GM23248 (cell line): ENCODE measurements around the gene UNC13A. TPM values are rescaled to one million over a fixed set of nuclear protein-coding genes. Genes with fewer than 3 reads are reported as not detected.

ENCODE experiments used
- DNase-seq: peaks from one replicate; pipeline ENCODE4 v3.0.0-alpha.2; 2015
- H2AFZ ChIP-seq: fragments of 200-600 bp; sonication (generic); 2 replicates; pipeline ENCODE4 v1.6.1; 2016; ENCODE audit warnings: antibody characterized with exemption
- H3F3A ChIP-seq: fragments of 200-600 bp; sonication (generic); 2 replicates; pipeline ENCODE4 v1.6.1; 2016; ENCODE audit warnings: mild to moderate bottlenecking, antibody characterized with exemption, mixed run types; ENCODE audit not compliant: insufficient read depth
- H3K27ac ChIP-seq: fragments of 200-600 bp; sonication (generic); 2 replicates; pipeline ENCODE4 v1.5.1; 2016; ENCODE audit warnings: mild to moderate bottlenecking
- H3K27me3 ChIP-seq: fragments of 200-600 bp; sonication (generic); replicated peaks from 2 replicates; pipeline ENCODE4 v1.6.1; 2016; ENCODE audit warnings: mild to moderate bottlenecking; ENCODE audit not compliant: insufficient read depth
- H3K36me3 ChIP-seq: fragments of 200-600 bp; sonication (generic); 2 replicates; pipeline ENCODE4 v1.6.1; 2016; ENCODE audit warnings: low read depth, mild to moderate bottlenecking
- H3K4me1 ChIP-seq: fragments of 200-600 bp; sonication (generic); 2 replicates; pipeline ENCODE4 v1.6.1; 2016; ENCODE audit warnings: mild to moderate bottlenecking; ENCODE audit not compliant: insufficient read depth
- H3K4me2 ChIP-seq: fragments of 200-600 bp; sonication (generic); one replicate; pipeline ENCODE4 v1.6.1; 2016; ENCODE audit warnings: mild to moderate bottlenecking; ENCODE audit not compliant: unreplicated experiment
- H3K4me3 ChIP-seq: fragments of 200-600 bp; sonication (generic); 2 replicates; pipeline ENCODE4 v1.5.1; 2016; ENCODE audit warnings: mild to moderate bottlenecking
- H3K79me2 ChIP-seq: fragments of 200-600 bp; sonication (generic); 2 replicates; pipeline ENCODE4 v1.6.1; 2016; ENCODE audit warnings: mild to moderate bottlenecking; ENCODE audit not compliant: insufficient read depth
- H3K9ac ChIP-seq: fragments of 200-600 bp; sonication (generic); 2 replicates; pipeline ENCODE4 v1.6.1; 2016; ENCODE audit warnings: mild to moderate bottlenecking
- H3K9me2 ChIP-seq: fragments of 200-600 bp; sonication (generic); 2 replicates; pipeline ENCODE4 v1.6.1; 2016; ENCODE audit warnings: mixed run types, mild to moderate bottlenecking, moderate library complexity; ENCODE audit not compliant: insufficient read depth
- H3K9me3 ChIP-seq: fragments of 200-600 bp; sonication (generic); one replicate; pipeline ENCODE4 v1.6.1; 2017; ENCODE audit warnings: low read depth
- H4K20me1 ChIP-seq: fragments of 200-600 bp; sonication (generic); 2 replicates; pipeline ENCODE4 v1.6.0; 2016; ENCODE audit not compliant: insufficient read depth
- EZH2 ChIP-seq: fragments of 200-600 bp; sonication (generic); IDR thresholded peaks from 2 replicates; pipeline ENCODE4 v1.6.1; 2018; ENCODE audit warnings: antibody characterized with exemption, mild to moderate bottlenecking; ENCODE audit not compliant: insufficient read depth, poor library complexity, severe bottlenecking
- EZH2phosphoT487 ChIP-seq: fragments of 200-600 bp; sonication (generic); IDR thresholded peaks from 2 replicates; pipeline ENCODE4 v1.6.1; 2018; ENCODE audit warnings: antibody characterized with exemption, moderate library complexity, mild to moderate bottlenecking, low read depth; ENCODE audit not compliant: insufficient read depth
- WGBS, 2 experiments: methylation state at CpG; one replicate each; pipeline ENCODE4 v1.1.6; 2015 to 2017; ENCODE audit warnings: low lambda C conversion rate in 2 of 2, low coverage in 1 of 2; ENCODE audit errors: missing lambda C conversion rate in 2 of 2; 5-methylcytosine and 5-hydroxymethylcytosine counted together
- in situ Hi-C: fragments of 300-500 bp; cut with MboI; formaldehyde crosslinking; loops from 2 replicates; pipeline ENCODE4 v1.15.0; 2020
- polyA plus RNA-seq: library from polyadenylated mRNA; unstranded; fragments of >200 nt; fragmentation: Nextera tagmentation; extraction: Ambion mirVana; gene quantifications from 2 replicates; pipeline ENCODE4 v1.2.1, GENCODE V29; 2016
- total RNA-seq: library from RNA; depleted of rRNA; stranded (reverse); fragments of >200 nt; shearing (Covaris generic); gene quantifications from 2 replicates; pipeline ENCODE4 v1.2.3, GENCODE V29; 2014

UNC13A gene
- total and polyA plus RNA-seq, 2 experiments from 2014 or later: 0.03 to 0.11 TPM

GRCh38 chr19:17721111-17721628 lies 33.0 kb upstream of the UNC13A start:
- peaks cover 33% of the 10 kb centered on the region for H3K4me1 ChIP-seq
- WGBS, 2 experiments: 73 to 78% methylated on average over 12 of the region's 12 CpGs
- TF ChIP-seq EZH2 (no peak), EZH2phosphoT487 (no peak)
- H3K9ac ChIP-seq: peak overlapping the region; percentile 87
- peak overlapping the region; percentile 95 for H3K4me2 ChIP-seq
- H3K27ac ChIP-seq: peak overlapping the region; percentile 84
- no peak for DNase-seq
- no peaks in the 10 kb centered on the region for H3K9me3 ChIP-seq
- H3K79me2 ChIP-seq: peaks cover 66% of the 10 kb centered on the region
- H3F3A ChIP-seq: peaks cover 27% of the 10 kb centered on the region
- H3K9me2 ChIP-seq: no peaks in the 10 kb centered on the region
- peak overlapping the region; percentile 99 for H3K4me3 ChIP-seq
- no peaks in the 10 kb centered on the region for H3K36me3 ChIP-seq
- no peaks in the 10 kb centered on the region for H3K27me3 ChIP-seq
- in situ Hi-C loops: no loop called here
- H4K20me1 ChIP-seq: no peaks in the 10 kb centered on the region
- H2AFZ ChIP-seq: no peak overlapping the region

GRCh38 chr19:17720440-17720839 lies 32.3 kb upstream of the UNC13A start:
- 0 to 13% methylated on average over 5 to 7 of the region's 7 CpGs for WGBS, 2 experiments

DNA sequence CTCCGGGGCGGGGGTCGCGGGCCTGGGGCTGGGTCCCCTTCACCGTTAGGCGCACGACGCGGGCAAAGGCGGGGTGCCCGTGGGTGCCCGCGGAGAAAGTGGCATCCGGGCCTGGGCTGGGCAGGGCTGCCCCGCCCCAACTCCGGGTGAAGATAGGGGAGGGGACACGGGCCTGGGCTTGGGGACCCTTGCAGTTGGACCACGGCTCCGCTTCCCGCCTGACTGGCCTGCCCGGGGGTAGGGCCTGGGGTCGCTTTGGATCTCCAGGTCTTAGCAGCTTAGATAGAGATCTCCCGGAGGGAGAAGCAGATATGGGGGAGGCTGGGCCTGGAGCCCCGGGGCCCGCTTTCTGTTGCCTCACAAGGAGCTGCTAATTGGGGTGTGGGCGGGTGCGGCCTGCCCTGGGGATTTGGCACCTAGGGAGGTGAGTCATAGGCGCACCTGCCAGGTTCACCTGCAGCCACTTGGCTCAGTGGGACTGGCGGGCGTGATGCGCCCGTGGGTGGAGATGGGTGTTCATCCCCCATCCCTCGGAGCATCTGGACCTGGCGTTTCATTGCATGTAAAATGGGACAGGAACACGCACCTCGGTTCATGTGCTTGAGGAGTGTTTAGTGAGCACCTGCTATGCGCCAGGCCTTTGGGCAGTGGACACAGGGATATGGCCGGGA lies 31.7 kb upstream of the UNC13A start:
- DNase-seq: peak; percentile 25
- TF ChIP-seq EZH2: no peak
- TF ChIP-seq EZH2phosphoT487: no peak
- Histone ChIP-seq H3K4me2 (peak overlapping the region; percentile 95), H3K9me2 (no peaks in the 10 kb centered on the region), H3K27me3 (no peaks in the 10 kb centered on the region), H4K20me1 (no peaks in the 10 kb centered on the region), H3K36me3 (no peaks in the 10 kb centered on the region), H3K79me2 (peaks cover 55% of the 10 kb centered on the region), H3K27ac (peak overlapping the region; percentile 84), H3K4me3 (peak overlapping the region; percentile 99), H3K4me1 (peaks cover 33% of the 10 kb centered on the region), H3K9ac (peak overlapping the region; percentile 87), H3K9me3 (no peaks in the 10 kb centered on the region), H3F3A (peaks cover 29% of the 10 kb centered on the region), H2AFZ (no peak overlapping the region)
- in situ Hi-C loops: no loop called here
- 3% methylated on average over 21 to 34 of the region's 38 CpGs for WGBS, 2 experiments

More at GRCh38 chr19:17720440-17720839, 32.3 kb upstream of the UNC13A start:
- Histone ChIP-seq H3K4me1 (peaks cover 33% of the 10 kb centered on the region), H3K27me3 (no peaks in the 10 kb centered on the region), H3K4me3 (peak overlapping the region; percentile 99), H3K4me2 (peak overlapping the region; percentile 95), H3K79me2 (peaks cover 59% of the 10 kb centered on the region), H3K9ac (peak overlapping the region; percentile 87), H3K9me3 (no peaks in the 10 kb centered on the region), H3K36me3 (no peaks in the 10 kb centered on the region), H3K27ac (peak overlapping the region; percentile 84), H3K9me2 (no peaks in the 10 kb centered on the region), H2AFZ (no peak overlapping the region), H4K20me1 (no peaks in the 10 kb centered on the region), H3F3A (peaks cover 29% of the 10 kb centered on the region)
- in situ Hi-C loops: no loop called here
- no peak for TF ChIP-seq EZH2
- DNase-seq: peak; percentile 39

- Histone ChIP-seq H3K27me3 (no peaks in the 10 kb centered on the region), H3K4me1 (peaks cover 33% of the 10 kb centered on the region), H4K20me1 (no peaks in the 10 kb centered on the region), H3K9me2 (no peaks in the 10 kb centered on the region), H3K9me3 (no peaks in the 10 kb centered on the region), H3F3A (peaks cover 29% of the 10 kb centered on the region), H3K36me3 (no peaks in the 10 kb centered on the region), H2AFZ (peak within 1 kb of the TSS; percentile 86), H3K79me2 (peaks cover 48% of the 10 kb centered on the region), H3K4me3 (peak within 1 kb of the TSS; percentile 99), H3K27ac (peak within 1 kb of the TSS; percentile 84), H3K4me2 (peak within 1 kb of the TSS; percentile 95), H3K9ac (peak within 1 kb of the TSS; percentile 87)
- WGBS, 2 experiments: 5 to 9% methylated on average over 12 to 35 of the region's 53 CpGs
- in situ Hi-C loops: no loop called here
- TF ChIP-seq EZH2phosphoT487: no peak
- no peak for TF ChIP-seq EZH2
- peak; percentile 75 for DNase-seq
Observed at GRCh38 chr19:17718947-17719711, 31.0 kb upstream of the UNC13A start, which contains the start of gene MAP1S. TSS of gene MAP1S (plus strand) at chr19:17719480. CDS start at chr19:17719503, 23 bp downstream.
